OCI-M1 (cell line): ENCODE data around the gene CRIP2.

Source experiments
- DNase-seq: peaks from one replicate; lab custom pipeline; 2025; lab: John Stamatoyannopoulos, UW

The CRIP2 gene

GRCh38 chr14:105445290-105445689 is 29.3 kb upstream of the CRIP2 start:
- DNase-seq: no peak

- no peak for DNase-seq
Measured at GRCh38 chr14:105445901-105446845, 28.4 kb upstream of the CRIP2 start.

- DNase-seq: no peak
Measured at GRCh38 chr14:105446971-105447370, 27.6 kb upstream of the CRIP2 start.

- no peak for DNase-seq
Measured at GRCh38 chr14:105447651-105448640, 26.7 kb upstream of the CRIP2 start.

GRCh38 chr14:105448706-105449111 is 25.9 kb upstream of the CRIP2 start:
- peak; percentile 54 for DNase-seq

- no peak for DNase-seq
Measured at GRCh38 chr14:105449276-105450122, 25.1 kb upstream of the CRIP2 start.

GRCh38 chr14:105450123-105450505 is 24.5 kb upstream of the CRIP2 start:
- no peak for DNase-seq

- no peak for DNase-seq
Measured at GRCh38 chr14:105450864-105451720, 23.5 kb upstream of the CRIP2 start.

GRCh38 chr14:105452963-105453362 is 21.7 kb upstream of the CRIP2 start:
- no peak for DNase-seq

- DNase-seq: no peak
Measured at GRCh38 chr14:105453847-105454246, 20.8 kb upstream of the CRIP2 start.

GRCh38 chr14:105455086-105455640 is 19.5 kb upstream of the CRIP2 start:
- no peak for DNase-seq

- DNase-seq: no peak
Measured at GRCh38 chr14:105455766-105456660, 18.6 kb upstream of the CRIP2 start.

GRCh38 chr14:105456736-105457617 is 17.6 kb upstream of the CRIP2 start:
- no peak for DNase-seq

GRCh38 chr14:105458010-105458409 is 16.6 kb upstream of the CRIP2 start:
- DNase-seq: no peak

- no peak for DNase-seq
Measured at GRCh38 chr14:105458571-105458970, 16.1 kb upstream of the CRIP2 start.

- no peak for DNase-seq
Measured at GRCh38 chr14:105460116-105460515, 14.5 kb upstream of the CRIP2 start.

- no peak for DNase-seq
Measured at GRCh38 chr14:105460616-105461015, 14.0 kb upstream of the CRIP2 start.

GRCh38 chr14:105461903-105462302 is 12.7 kb upstream of the CRIP2 start:
- DNase-seq: no peak
